Neural cell (in vitro differentiated cells): ENCODE data around the gene FGF1. TPM values are rescaled to one million over a fixed set of nuclear protein-coding genes. Genes with fewer than 3 reads are reported as not detected.

Experiments used
- H2AFZ ChIP-seq: fragments of 200-600, 300-800 bp; sonication (generic), shearing (Covaris generic); 2 replicates; pipeline ENCODE4 v1.6.0; 2014; ENCODE audit warnings: low read depth, mild to moderate bottlenecking, antibody characterized with exemption, low read length, moderate library complexity
- H3F3A ChIP-seq: fragments of 200-600 bp; shearing (Covaris generic); 2 replicates; pipeline ENCODE4 v1.6.1; 2016; ENCODE audit warnings: mild to moderate bottlenecking, moderate library complexity, mixed read lengths, antibody characterized with exemption, low read length; ENCODE audit not compliant: insufficient read depth, poor library complexity, severe bottlenecking
- H3K27ac ChIP-seq: fragments of 200-600, 300-800 bp; sonication (generic), shearing (Covaris generic); 2 replicates; pipeline ENCODE4 v1.5.1; 2014; ENCODE audit warnings: mild to moderate bottlenecking, low read length, moderate library complexity
- H3K27me3 ChIP-seq: fragments of 300-800, 200-600 bp; sonication (generic), shearing (Covaris generic); 2 replicates; pipeline ENCODE4 v1.6.0; 2014; ENCODE audit warnings: mild to moderate bottlenecking, low read depth, low read length, moderate library complexity; ENCODE audit not compliant: insufficient read depth
- H3K36me3 ChIP-seq: fragments of 300-800, 200-600 bp; sonication (generic), shearing (Covaris generic); 2 replicates; pipeline ENCODE4 v1.5.1; 2014; ENCODE audit warnings: mild to moderate bottlenecking, antibody characterized with exemption, low read length, moderate library complexity; ENCODE audit not compliant: insufficient read depth
- H3K4me2 ChIP-seq: fragments of 300-800, 200-600 bp; sonication (generic), shearing (Covaris generic); 2 replicates; pipeline ENCODE4 v1.6.0; 2014; ENCODE audit warnings: mild to moderate bottlenecking, low read length
- H3K4me3 ChIP-seq: fragments of 300-800, 200-600 bp; sonication (generic), shearing (Covaris generic); 2 replicates; pipeline ENCODE4 v1.5.1; 2014; ENCODE audit warnings: mild to moderate bottlenecking, low read length, moderate library complexity
- H3K79me2 ChIP-seq: fragments of 200-600 bp; shearing (Covaris generic); replicated peaks from 2 replicates; pipeline ENCODE4 v1.6.0; 2014; ENCODE audit warnings: mild to moderate bottlenecking, low read length, moderate library complexity; ENCODE audit not compliant: insufficient read depth
- H3K9ac ChIP-seq: fragments of 300-800, 200-600 bp; sonication (generic), shearing (Covaris generic); 2 replicates; pipeline ENCODE4 v1.6.1; 2016; ENCODE audit warnings: mild to moderate bottlenecking, low read length, mixed read lengths
- H3K9me2 ChIP-seq: fragments of 200-600 bp; shearing (Covaris generic); 2 replicates; pipeline ENCODE4 v1.6.1; 2016; ENCODE audit warnings: mild to moderate bottlenecking, low read length, mixed read lengths; ENCODE audit not compliant: insufficient read depth
- H3K9me3 ChIP-seq: fragments of 200-600, 300-800 bp; sonication (generic), shearing (Covaris generic); 2 replicates; pipeline ENCODE4 v1.6.1; 2016; ENCODE audit warnings: mild to moderate bottlenecking, mixed run types, low read length, moderate library complexity, mixed read lengths
- H4K20me1 ChIP-seq: fragments of 200-600 bp; shearing (Covaris generic); 2 replicates; pipeline ENCODE4 v1.6.1; 2016; ENCODE audit warnings: mild to moderate bottlenecking, mixed run types; ENCODE audit not compliant: insufficient read depth
- EP300 ChIP-seq: fragments of 450-650 bp; conservative IDR thresholded peaks from 2 replicates; pipeline ENCODE4 v1.6.1; 2014; ENCODE audit warnings: antibody characterized with exemption, mild to moderate bottlenecking, moderate library complexity; ENCODE audit not compliant: poor library complexity, severe bottlenecking
- EZH2 ChIP-seq: fragments of 200-600, 300-800 bp; shearing (Covaris generic), sonication (generic); IDR thresholded peaks from 2 replicates; pipeline ENCODE4 v1.6.1; 2014; ENCODE audit warnings: antibody characterized with exemption, low read length, borderline replicate concordance, mild to moderate bottlenecking; ENCODE audit not compliant: insufficient read depth, poor library complexity, severe bottlenecking
- MXI1 ChIP-seq: fragments of 450-650 bp; conservative IDR thresholded peaks from 2 replicates; pipeline ENCODE4 v1.6.1; 2014; ENCODE audit warnings: antibody characterized with exemption, mild to moderate bottlenecking; ENCODE audit not compliant: poor library complexity, severe bottlenecking
- POLR2AphosphoS5 ChIP-seq: IDR thresholded peaks from 2 replicates; pipeline ENCODE4 v1.6.1; 2012
- RAD21 ChIP-seq: fragments of 450-650 bp; conservative IDR thresholded peaks from 2 replicates; pipeline ENCODE4 v1.6.1; 2014; ENCODE audit warnings: antibody characterized with exemption, mild to moderate bottlenecking, moderate library complexity
- SMC3 ChIP-seq: fragments of 450-650 bp; conservative IDR thresholded peaks from 2 replicates; pipeline ENCODE4 v1.6.1; 2014; ENCODE audit warnings: antibody characterized with exemption, mild to moderate bottlenecking, moderate library complexity; ENCODE audit not compliant: poor library complexity
- TAF1 ChIP-seq: IDR thresholded peaks from 2 replicates; pipeline ENCODE4 v1.6.1; 2012; ENCODE audit warnings: low read depth
- polyA plus RNA-seq: library from polyadenylated mRNA; depleted of rRNA; stranded (reverse); fragments of >200 nt; gene quantifications from 2 replicates; pipeline ENCODE4 v1.2.3, GENCODE V29; 2014
- TF ChIP-seq, protein P1 (sequence below): fragments of 450-650 bp; IDR thresholded peaks from 2 replicates; pipeline ENCODE4 v1.5.1; 2014; ENCODE audit warnings: antibody characterized with exemption, mild to moderate bottlenecking, moderate library complexity; ENCODE audit not compliant: poor library complexity, severe bottlenecking
- TF ChIP-seq, protein P2 (sequence below): IDR thresholded peaks from 2 replicates; pipeline ENCODE4 v1.6.1; 2012; ENCODE audit warnings: borderline replicate concordance

Gene FGF1
- polyA plus RNA-seq, 1 donor from 2014 or later = not detected

DNA sequence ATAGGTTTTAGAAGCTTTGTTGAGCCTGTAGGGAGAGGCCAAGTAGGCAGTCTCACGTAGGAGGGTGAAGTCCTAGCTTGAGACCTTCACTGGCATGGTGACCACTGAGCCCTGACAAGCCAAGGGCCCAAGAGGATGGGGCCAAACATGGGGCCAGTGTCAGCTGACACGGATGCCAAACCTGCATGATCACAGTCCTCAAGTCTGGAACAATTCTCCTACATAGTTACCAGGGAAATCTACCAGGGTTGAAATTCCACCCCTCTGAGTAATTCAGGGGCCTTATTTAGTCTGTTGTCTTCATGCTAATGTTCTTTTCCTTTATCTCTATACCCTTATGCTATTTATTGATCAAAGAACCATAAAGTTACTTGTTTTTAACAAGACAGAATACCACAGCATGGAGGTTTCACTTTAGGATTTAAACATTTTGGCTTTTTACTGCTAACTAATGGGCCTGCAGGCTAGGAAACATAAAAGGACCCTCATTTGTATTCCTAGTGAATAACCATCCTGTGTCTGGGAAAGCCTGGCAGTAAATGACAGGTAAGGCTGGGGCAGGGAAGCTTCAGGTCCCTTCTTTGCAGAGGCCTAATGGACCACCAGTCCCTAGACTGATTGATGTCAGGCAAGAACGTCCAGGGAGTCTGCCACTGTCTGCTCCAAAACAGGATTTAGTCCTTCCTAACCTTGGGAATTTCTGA lies 140.8 kb downstream of the FGF1 start:
- Histone ChIP-seq H3K9me2 (no peaks in the 10 kb centered on the region), H3K4me2 (no peak overlapping the region)

DNA sequence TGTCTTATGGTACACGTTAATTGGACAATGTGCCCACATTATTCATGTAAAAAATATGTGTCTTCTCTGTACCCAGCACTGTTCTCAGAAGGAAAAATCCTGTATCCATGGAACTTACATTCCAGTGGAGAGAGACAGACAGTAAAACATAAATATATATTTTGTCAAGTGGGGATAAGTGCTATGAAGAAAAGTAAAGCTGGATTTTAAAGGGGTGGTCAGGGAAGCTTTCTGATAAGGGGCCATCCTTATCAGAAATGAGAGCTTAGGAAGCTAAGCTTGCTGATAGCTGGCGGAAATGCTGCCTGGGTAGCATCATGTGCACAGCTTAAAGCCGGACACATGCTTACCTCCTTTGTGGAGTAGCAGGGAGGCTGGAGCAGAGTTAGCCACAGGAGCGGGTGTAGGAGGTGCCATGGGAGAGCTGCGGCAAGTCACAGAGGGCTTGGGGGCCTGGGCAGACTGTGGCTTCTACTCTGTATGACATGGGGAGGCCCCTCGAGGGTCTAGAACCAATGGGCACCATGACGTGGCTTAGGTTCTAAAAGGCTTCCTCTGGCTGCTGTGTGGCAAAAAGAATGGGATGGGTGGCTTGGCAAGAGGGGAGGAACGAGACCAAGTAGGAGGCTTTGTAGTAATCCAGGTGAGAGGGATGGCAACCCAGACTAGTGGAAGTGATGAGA lies 141.7 kb downstream of the FGF1 start:
- Histone ChIP-seq H3K79me2 (no peaks in the 10 kb centered on the region), H3K9me2 (no peaks in the 10 kb centered on the region), H3K4me3 (no peak overlapping the region), H2AFZ (no peak overlapping the region), H3F3A (no peaks in the 10 kb centered on the region), H3K27ac (no peak overlapping the region), H4K20me1 (no peaks in the 10 kb centered on the region), H3K27me3 (no peaks in the 10 kb centered on the region), H3K9ac (no peak overlapping the region), H3K36me3 (no peaks in the 10 kb centered on the region), H3K4me2 (no peak overlapping the region), H3K9me3 (no peaks in the 10 kb centered on the region)
- TF ChIP-seq RAD21 (no peak), EZH2 (no peak), EP300 (no peak), MXI1 (no peak), POLR2AphosphoS5 (no peak), TAF1 (no peak)
- TF ChIP-seq, protein P1, sequence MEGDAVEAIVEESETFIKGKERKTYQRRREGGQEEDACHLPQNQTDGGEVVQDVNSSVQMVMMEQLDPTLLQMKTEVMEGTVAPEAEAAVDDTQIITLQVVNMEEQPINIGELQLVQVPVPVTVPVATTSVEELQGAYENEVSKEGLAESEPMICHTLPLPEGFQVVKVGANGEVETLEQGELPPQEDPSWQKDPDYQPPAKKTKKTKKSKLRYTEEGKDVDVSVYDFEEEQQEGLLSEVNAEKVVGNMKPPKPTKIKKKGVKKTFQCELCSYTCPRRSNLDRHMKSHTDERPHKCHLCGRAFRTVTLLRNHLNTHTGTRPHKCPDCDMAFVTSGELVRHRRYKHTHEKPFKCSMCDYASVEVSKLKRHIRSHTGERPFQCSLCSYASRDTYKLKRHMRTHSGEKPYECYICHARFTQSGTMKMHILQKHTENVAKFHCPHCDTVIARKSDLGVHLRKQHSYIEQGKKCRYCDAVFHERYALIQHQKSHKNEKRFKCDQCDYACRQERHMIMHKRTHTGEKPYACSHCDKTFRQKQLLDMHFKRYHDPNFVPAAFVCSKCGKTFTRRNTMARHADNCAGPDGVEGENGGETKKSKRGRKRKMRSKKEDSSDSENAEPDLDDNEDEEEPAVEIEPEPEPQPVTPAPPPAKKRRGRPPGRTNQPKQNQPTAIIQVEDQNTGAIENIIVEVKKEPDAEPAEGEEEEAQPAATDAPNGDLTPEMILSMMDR = no peak
- TF ChIP-seq, protein P2, sequence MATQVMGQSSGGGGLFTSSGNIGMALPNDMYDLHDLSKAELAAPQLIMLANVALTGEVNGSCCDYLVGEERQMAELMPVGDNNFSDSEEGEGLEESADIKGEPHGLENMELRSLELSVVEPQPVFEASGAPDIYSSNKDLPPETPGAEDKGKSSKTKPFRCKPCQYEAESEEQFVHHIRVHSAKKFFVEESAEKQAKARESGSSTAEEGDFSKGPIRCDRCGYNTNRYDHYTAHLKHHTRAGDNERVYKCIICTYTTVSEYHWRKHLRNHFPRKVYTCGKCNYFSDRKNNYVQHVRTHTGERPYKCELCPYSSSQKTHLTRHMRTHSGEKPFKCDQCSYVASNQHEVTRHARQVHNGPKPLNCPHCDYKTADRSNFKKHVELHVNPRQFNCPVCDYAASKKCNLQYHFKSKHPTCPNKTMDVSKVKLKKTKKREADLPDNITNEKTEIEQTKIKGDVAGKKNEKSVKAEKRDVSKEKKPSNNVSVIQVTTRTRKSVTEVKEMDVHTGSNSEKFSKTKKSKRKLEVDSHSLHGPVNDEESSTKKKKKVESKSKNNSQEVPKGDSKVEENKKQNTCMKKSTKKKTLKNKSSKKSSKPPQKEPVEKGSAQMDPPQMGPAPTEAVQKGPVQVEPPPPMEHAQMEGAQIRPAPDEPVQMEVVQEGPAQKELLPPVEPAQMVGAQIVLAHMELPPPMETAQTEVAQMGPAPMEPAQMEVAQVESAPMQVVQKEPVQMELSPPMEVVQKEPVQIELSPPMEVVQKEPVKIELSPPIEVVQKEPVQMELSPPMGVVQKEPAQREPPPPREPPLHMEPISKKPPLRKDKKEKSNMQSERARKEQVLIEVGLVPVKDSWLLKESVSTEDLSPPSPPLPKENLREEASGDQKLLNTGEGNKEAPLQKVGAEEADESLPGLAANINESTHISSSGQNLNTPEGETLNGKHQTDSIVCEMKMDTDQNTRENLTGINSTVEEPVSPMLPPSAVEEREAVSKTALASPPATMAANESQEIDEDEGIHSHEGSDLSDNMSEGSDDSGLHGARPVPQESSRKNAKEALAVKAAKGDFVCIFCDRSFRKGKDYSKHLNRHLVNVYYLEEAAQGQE = no peak

More for the DNA sequence above, 140.8 kb downstream of the FGF1 start:
- no peaks in the 10 kb centered on the region for H3K79me2 ChIP-seq
- H2AFZ ChIP-seq = no peak overlapping the region
- no peaks in the 10 kb centered on the region for H3K36me3 ChIP-seq
- H3K9ac ChIP-seq = no peak overlapping the region
- no peak overlapping the region for H3K27ac ChIP-seq
- H3F3A ChIP-seq = no peaks in the 10 kb centered on the region
- no peaks in the 10 kb centered on the region for H4K20me1 ChIP-seq
- H3K9me3 ChIP-seq = no peaks in the 10 kb centered on the region
- H3K4me3 ChIP-seq = no peak overlapping the region
- peaks cover 4% of the 10 kb centered on the region for H3K27me3 ChIP-seq
- no peak for TF ChIP-seq EZH2
- no peak for TF ChIP-seq RAD21
- TF ChIP-seq EP300 = no peak
- TF ChIP-seq TAF1 = no peak
- TF ChIP-seq, protein P1 = no peak
- no peak for TF ChIP-seq SMC3
- TF ChIP-seq, protein P2 = no peak
- no peak for TF ChIP-seq MXI1
- no peak for TF ChIP-seq POLR2AphosphoS5
